HepG2 (cell line): ENCODE measurements around the gene NAT10.

Experiments used
- ARID3A ChIP-seq: IDR thresholded peaks from 2 replicates; pipeline ENCODE4 v1.6.1; 2012; ENCODE audit warnings: low read depth, low read length, improper control_type of control experiment
- BHLHE40 ChIP-seq: IDR thresholded peaks from 2 replicates; pipeline ENCODE4 v1.6.1; 2011; ENCODE audit warnings: low read length, improper control_type of control experiment
- NR2F2 ChIP-seq: IDR thresholded peaks from 2 replicates; pipeline ENCODE4 v1.6.1; 2012; ENCODE audit warnings: low read depth, inconsistent platforms, borderline replicate concordance
- RFX5 ChIP-seq: IDR thresholded peaks from 2 replicates; pipeline ENCODE4 v1.6.1; 2011; ENCODE audit warnings: low read depth, low read length, improper control_type of control experiment
- TF ChIP-seq, protein P1 (sequence below): sonication (generic); formaldehyde crosslinking; IDR thresholded peaks from 2 replicates; pipeline ENCODE4 v1.4.0; 2020; ENCODE audit warnings: mild to moderate bottlenecking, missing genetic modification reagents
- TF ChIP-seq, protein P2 (sequence below), 2 experiments: IDR thresholded peaks; 2 replicates each; pipeline ENCODE4 v1.6.1; 2011 to 2012; ENCODE audit warnings: low read length in 2 of 2, borderline replicate concordance in 1 of 2, low read depth in 1 of 2, mild to moderate bottlenecking in 1 of 2, moderate library complexity in 1 of 2
- TF ChIP-seq, protein P3 (sequence below), 2 experiments: sonication (generic) in 1 of 2; formaldehyde crosslinking in 1 of 2; IDR thresholded peaks; 2 replicates each; pipeline versions ENCODE4 v1.5.1 to v1.6.1; 2011 to 2020; ENCODE audit warnings: borderline replicate concordance in 1 of 2, low read depth in 1 of 2, low read length in 1 of 2, mild to moderate bottlenecking in 1 of 2, missing genetic modification reagents in 1 of 2, moderate library complexity in 1 of 2
- TF ChIP-seq, protein P4 (sequence below): IDR thresholded peaks from 2 replicates; pipeline ENCODE4 v1.4.0; 2020; ENCODE audit warnings: mild to moderate bottlenecking, missing genetic modification reagents

GRCh38 chr11:34173050-34173449 is 67.6 kb downstream of the NAT10 start:
- TF ChIP-seq ARID3A (no peak), RFX5 (no peak), BHLHE40 (no peak), NR2F2 (no peak)
- TF ChIP-seq, protein P1, sequence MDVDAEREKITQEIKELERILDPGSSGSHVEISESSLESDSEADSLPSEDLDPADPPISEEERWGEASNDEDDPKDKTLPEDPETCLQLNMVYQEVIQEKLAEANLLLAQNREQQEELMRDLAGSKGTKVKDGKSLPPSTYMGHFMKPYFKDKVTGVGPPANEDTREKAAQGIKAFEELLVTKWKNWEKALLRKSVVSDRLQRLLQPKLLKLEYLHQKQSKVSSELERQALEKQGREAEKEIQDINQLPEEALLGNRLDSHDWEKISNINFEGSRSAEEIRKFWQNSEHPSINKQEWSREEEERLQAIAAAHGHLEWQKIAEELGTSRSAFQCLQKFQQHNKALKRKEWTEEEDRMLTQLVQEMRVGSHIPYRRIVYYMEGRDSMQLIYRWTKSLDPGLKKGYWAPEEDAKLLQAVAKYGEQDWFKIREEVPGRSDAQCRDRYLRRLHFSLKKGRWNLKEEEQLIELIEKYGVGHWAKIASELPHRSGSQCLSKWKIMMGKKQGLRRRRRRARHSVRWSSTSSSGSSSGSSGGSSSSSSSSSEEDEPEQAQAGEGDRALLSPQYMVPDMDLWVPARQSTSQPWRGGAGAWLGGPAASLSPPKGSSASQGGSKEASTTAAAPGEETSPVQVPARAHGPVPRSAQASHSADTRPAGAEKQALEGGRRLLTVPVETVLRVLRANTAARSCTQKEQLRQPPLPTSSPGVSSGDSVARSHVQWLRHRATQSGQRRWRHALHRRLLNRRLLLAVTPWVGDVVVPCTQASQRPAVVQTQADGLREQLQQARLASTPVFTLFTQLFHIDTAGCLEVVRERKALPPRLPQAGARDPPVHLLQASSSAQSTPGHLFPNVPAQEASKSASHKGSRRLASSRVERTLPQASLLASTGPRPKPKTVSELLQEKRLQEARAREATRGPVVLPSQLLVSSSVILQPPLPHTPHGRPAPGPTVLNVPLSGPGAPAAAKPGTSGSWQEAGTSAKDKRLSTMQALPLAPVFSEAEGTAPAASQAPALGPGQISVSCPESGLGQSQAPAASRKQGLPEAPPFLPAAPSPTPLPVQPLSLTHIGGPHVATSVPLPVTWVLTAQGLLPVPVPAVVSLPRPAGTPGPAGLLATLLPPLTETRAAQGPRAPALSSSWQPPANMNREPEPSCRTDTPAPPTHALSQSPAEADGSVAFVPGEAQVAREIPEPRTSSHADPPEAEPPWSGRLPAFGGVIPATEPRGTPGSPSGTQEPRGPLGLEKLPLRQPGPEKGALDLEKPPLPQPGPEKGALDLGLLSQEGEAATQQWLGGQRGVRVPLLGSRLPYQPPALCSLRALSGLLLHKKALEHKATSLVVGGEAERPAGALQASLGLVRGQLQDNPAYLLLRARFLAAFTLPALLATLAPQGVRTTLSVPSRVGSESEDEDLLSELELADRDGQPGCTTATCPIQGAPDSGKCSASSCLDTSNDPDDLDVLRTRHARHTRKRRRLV (CRISPR knock-in tag), result no peak
- TF ChIP-seq, protein P2, sequence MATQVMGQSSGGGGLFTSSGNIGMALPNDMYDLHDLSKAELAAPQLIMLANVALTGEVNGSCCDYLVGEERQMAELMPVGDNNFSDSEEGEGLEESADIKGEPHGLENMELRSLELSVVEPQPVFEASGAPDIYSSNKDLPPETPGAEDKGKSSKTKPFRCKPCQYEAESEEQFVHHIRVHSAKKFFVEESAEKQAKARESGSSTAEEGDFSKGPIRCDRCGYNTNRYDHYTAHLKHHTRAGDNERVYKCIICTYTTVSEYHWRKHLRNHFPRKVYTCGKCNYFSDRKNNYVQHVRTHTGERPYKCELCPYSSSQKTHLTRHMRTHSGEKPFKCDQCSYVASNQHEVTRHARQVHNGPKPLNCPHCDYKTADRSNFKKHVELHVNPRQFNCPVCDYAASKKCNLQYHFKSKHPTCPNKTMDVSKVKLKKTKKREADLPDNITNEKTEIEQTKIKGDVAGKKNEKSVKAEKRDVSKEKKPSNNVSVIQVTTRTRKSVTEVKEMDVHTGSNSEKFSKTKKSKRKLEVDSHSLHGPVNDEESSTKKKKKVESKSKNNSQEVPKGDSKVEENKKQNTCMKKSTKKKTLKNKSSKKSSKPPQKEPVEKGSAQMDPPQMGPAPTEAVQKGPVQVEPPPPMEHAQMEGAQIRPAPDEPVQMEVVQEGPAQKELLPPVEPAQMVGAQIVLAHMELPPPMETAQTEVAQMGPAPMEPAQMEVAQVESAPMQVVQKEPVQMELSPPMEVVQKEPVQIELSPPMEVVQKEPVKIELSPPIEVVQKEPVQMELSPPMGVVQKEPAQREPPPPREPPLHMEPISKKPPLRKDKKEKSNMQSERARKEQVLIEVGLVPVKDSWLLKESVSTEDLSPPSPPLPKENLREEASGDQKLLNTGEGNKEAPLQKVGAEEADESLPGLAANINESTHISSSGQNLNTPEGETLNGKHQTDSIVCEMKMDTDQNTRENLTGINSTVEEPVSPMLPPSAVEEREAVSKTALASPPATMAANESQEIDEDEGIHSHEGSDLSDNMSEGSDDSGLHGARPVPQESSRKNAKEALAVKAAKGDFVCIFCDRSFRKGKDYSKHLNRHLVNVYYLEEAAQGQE (IDR thresholded peaks at IDR 0.05; ENCODE audit: borderline replicate concordance in 1 of 2, low read depth in 1 of 2, low read length in 2 of 2), result no peak
- TF ChIP-seq, protein P3, sequence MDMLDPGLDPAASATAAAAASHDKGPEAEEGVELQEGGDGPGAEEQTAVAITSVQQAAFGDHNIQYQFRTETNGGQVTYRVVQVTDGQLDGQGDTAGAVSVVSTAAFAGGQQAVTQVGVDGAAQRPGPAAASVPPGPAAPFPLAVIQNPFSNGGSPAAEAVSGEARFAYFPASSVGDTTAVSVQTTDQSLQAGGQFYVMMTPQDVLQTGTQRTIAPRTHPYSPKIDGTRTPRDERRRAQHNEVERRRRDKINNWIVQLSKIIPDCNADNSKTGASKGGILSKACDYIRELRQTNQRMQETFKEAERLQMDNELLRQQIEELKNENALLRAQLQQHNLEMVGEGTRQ (IDR thresholded peaks at IDR 0.05; ENCODE audit: low read depth, low read length), result no peak
- TF ChIP-seq, protein P3 (CRISPR knock-in tag; IDR thresholded peaks at IDR 0.05; ENCODE audit: borderline replicate concordance), result no peak
- TF ChIP-seq, protein P4, sequence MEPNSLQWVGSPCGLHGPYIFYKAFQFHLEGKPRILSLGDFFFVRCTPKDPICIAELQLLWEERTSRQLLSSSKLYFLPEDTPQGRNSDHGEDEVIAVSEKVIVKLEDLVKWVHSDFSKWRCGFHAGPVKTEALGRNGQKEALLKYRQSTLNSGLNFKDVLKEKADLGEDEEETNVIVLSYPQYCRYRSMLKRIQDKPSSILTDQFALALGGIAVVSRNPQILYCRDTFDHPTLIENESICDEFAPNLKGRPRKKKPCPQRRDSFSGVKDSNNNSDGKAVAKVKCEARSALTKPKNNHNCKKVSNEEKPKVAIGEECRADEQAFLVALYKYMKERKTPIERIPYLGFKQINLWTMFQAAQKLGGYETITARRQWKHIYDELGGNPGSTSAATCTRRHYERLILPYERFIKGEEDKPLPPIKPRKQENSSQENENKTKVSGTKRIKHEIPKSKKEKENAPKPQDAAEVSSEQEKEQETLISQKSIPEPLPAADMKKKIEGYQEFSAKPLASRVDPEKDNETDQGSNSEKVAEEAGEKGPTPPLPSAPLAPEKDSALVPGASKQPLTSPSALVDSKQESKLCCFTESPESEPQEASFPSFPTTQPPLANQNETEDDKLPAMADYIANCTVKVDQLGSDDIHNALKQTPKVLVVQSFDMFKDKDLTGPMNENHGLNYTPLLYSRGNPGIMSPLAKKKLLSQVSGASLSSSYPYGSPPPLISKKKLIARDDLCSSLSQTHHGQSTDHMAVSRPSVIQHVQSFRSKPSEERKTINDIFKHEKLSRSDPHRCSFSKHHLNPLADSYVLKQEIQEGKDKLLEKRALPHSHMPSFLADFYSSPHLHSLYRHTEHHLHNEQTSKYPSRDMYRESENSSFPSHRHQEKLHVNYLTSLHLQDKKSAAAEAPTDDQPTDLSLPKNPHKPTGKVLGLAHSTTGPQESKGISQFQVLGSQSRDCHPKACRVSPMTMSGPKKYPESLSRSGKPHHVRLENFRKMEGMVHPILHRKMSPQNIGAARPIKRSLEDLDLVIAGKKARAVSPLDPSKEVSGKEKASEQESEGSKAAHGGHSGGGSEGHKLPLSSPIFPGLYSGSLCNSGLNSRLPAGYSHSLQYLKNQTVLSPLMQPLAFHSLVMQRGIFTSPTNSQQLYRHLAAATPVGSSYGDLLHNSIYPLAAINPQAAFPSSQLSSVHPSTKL (CRISPR knock-in tag), result no peak
